ENCODE data around the gene HES6.

HES6 gene

DNA sequence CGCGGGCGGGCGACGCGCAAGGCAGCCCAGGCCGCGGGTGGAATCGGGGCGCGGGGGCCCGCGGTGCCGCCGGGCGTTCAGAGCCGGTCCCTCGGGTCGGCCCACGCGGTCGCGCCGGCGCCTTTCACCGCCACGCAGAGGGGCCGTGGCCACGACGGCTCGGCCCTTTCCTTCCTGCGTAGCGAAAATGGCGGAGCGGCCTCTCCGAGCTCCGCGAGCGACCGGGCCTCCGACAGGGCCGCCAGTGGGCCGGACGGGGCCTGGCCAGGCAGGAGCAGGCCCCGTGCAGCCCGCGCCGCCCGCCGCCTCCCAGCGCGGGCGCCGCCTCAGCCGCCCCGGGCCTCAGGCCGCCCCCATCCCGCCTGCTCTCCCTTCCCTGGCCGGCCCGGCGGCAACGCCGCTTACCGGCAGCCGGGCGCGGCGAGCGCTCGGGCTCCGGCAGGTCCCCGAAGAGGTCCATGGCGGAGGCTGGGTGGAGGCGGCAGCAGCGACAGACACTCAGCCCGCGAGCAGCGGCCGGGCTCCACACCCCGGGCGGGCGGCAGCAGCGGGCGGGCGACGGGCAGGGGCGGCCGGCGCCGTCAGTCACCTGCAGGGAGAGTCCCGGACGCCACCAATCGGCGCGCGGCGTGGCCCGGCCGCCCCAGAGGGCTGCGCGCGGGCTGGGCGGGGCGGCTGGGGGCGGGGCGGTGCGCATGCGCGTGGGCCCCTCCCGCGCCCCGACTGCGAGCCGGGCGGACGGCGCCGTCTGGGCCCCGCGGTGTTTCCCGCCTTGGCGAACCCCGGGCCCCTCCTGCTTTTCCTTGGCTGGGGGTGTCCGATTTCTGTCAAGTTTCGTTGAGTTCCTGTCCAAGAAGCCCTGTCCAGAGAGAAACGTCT, 36.5 kb downstream of the HES6 start, which contains the start of gene ILKAP:
ILKAP (minus strand) TSS at position 602 of the 879 bp plus-strand sequence; CDS start at position 460, 142 bp downstream.
- H3K27ac ChIP-seq (ENCODE audit: low read length) = no peak within 1 kb of the TSS

DNA sequence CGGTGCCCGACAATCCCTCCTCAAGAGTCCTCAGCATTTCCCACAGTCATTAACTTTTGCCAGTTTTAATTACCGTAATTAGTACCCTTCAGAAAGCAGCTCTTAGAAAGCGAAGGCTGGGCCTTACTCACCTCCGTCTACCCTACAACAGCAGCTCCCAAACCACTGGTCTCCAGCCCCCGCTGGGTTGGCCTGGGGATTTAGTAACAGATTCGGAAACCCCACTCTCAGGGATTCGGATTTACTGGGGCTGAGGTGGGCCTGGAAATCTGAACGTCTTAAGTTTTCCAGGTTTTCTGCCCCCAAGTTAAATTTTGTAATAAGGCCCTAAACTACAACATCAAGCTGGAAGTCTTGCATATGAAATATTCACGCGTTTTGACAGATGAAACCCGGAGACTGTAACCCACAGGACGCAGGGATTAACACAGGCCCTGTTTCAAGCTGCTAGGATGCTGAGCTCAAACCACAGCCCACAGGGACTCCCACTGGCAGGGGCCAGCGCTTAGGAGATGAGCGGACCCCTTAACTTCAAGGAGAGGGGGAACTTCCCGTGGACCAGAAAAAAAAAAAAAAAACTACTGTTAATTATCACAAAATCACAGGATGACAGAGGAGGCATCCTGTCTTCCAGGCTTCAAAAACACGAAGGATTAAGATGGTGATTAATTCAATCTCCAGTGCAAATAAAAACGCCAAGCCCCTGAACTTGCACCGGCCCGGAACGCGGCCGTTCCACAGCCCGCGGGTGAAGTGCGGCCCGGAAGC, 37.3 kb downstream of the HES6 start:
- no peaks in the 10 kb centered on the region for H3K36me3 ChIP-seq (ENCODE audit: insufficient read depth, low read depth, low read length)

More for the DNA sequence above, 36.5 kb downstream of the HES6 start, which contains the start of gene ILKAP:
- peak within 1 kb of the TSS; percentile 91 for H3K4me3 ChIP-seq (ENCODE audit: low read length)
- peaks cover 4% of the 10 kb centered on the region for H3K4me1 ChIP-seq (ENCODE audit: insufficient read depth, low read length)
- no peaks in the 10 kb centered on the region for H3K36me3 ChIP-seq (ENCODE audit: insufficient read depth, low read depth, low read length)
- peaks cover 18% of the 10 kb centered on the region; the same call in 1 of the 2 replicates for H3K27me3 ChIP-seq (ENCODE audit: insufficient read depth, low read length)
- peak within 1 kb of the TSS; percentile 82 for H3K9ac ChIP-seq (ENCODE audit: low read depth, low read length)
- H3K9me3 ChIP-seq (ENCODE audit: insufficient read depth, low read depth, low read length) = no peaks in the 10 kb centered on the region

DNA sequence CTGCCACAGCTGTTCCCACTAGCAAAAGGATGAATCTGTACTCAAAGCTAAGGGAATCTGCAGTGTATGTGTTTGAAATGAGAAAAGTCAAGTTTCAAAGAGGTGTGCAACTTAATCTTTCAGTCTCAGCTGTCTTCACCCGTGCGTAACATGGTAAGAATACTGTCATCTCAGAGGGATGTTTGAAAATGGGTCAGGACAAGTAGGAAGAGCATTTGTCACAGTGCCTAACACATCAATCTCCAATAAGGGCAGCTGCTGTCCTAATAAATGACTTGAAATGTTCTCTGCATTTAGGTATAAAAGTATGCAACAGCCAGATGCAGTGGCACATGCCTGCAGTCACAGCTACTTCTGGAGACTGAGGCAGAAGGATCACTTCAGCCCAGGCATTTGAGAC, 49.4 kb downstream of the HES6 start:
- Histone ChIP-seq H3K4me1 (ENCODE audit: insufficient read depth, low read length) (no peaks in the 10 kb centered on the region), H3K9ac (ENCODE audit: low read depth, low read length) (no peak overlapping the region), H3K27me3 (ENCODE audit: insufficient read depth, low read length) (no peaks in the 10 kb centered on the region), H3K27ac (ENCODE audit: low read length) (no peak overlapping the region), H3K9me3 (ENCODE audit: insufficient read depth, low read depth, low read length) (no peaks in the 10 kb centered on the region), H3K4me3 (ENCODE audit: low read length) (no peak overlapping the region), H3K36me3 (ENCODE audit: insufficient read depth, low read depth, low read length) (peaks cover 84% of the 10 kb centered on the region)

More for the DNA sequence above, 37.3 kb downstream of the HES6 start:
- peaks cover 4% of the 10 kb centered on the region for H3K4me1 ChIP-seq (ENCODE audit: insufficient read depth, low read length)
- H3K9me3 ChIP-seq (ENCODE audit: insufficient read depth, low read depth, low read length) = no peaks in the 10 kb centered on the region
- H3K27ac ChIP-seq (ENCODE audit: low read length) = no peak overlapping the region
- H3K4me3 ChIP-seq (ENCODE audit: low read length) = peak overlapping the region; percentile 91
- H3K27me3 ChIP-seq (ENCODE audit: insufficient read depth, low read length) = peaks cover 11% of the 10 kb centered on the region; the same call in 1 of the 2 replicates
- peak overlapping the region; percentile 73 for H3K9ac ChIP-seq (ENCODE audit: low read depth, low read length)
